DLD1 (cell line): Measurements from ENCODE around the gene MAN1A2.
"Not testable (repeated sequence)": the region's sequence is repeated elsewhere in the genome, so short reads cannot be mapped to it uniquely, and the experiment has no call there.

ENCODE experiments used
- in situ Hi-C: cut with HindIII; loops from 2 replicates; pipeline ENCODE4 v1.10.0; 2017; ENCODE audit warnings: low sequenced_read_pairs

MAN1A2 gene

GRCh38 chr1:117367046-117368025 lies at the start of gene MAN1A2:
Gene MAN1A2, plus strand, starts transcription at chr1:117367449. Its CDS starts 735 bp downstream, at chr1:117368184.
- in situ Hi-C loops = no loop called here

- in situ Hi-C loops = no loop called here
These were observed 49.2 kb upstream of the MAN1A2 start for GRCh38 chr1:117318011-117318410.

GRCh38 chr1:117318426-117318825 lies 48.8 kb upstream of the MAN1A2 start:
- in situ Hi-C loops = no loop called here

DNA sequence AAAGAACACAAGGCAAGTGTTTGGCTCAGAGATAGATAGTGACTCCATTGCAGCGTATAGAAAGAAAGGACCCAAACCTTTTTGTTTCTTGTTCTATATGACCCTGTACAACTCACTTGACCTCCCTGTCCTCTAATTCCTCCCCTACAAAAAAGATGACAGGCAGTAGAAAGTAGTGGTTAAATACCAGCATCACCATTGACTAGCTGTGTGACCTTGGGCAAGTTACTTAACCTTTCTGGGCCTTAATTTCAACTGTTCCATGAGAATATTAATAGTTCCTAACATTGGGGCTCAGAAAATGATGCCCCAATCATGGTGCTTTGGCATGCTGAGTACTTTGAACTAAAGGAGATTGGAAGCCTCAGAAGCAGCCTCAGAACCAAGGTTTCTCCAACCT lies 46.7 kb upstream of the MAN1A2 start:
- in situ Hi-C loops = no loop called here

- in situ Hi-C loops = no loop called here
These were observed 45.3 kb upstream of the MAN1A2 start for GRCh38 chr1:117321680-117322609.

DNA sequence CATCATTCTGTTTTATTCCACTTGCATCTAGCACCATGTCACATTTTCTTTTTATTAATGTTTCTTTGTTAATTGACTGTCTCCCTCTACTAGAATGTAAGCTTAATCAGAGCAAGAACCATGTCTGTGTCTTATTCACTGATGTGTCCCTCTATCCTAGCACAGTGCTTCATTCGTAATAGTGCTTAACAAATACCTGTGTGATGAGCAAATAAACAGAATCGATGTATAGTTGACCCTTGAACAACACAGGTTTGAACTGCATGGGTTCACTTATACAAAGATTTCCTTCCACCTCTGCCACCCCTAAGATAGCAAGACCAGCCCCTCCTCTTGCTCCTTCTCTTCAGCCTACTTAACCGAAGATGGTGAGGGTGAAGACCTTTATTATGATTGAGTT lies 42.9 kb upstream of the MAN1A2 start:
- in situ Hi-C loops = no loop called here

GRCh38 chr1:117326035-117326434 lies 41.2 kb upstream of the MAN1A2 start:
- in situ Hi-C loops = not testable (repeated sequence)

DNA sequence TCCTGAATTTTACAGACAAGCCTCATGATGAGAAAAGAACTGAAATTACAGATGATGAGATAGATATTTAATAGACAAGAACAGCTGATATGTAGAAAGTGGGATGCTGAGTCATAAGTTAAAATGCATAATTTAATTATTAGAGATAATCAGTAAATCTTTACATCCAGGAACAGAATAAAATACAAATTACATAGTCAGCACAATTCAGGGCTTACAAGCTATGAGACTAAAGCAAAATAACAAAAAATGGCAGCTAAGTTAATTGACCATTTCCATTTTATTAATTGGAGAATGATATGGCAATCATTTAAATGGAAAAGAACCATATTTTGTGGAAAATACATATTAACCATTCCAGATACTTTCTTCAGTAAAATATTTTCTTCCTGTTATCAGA lies 40.2 kb upstream of the MAN1A2 start:
- in situ Hi-C loops = no loop called here

GRCh38 chr1:117335376-117336086 lies 31.7 kb upstream of the MAN1A2 start:
- in situ Hi-C loops = no loop called here

DNA sequence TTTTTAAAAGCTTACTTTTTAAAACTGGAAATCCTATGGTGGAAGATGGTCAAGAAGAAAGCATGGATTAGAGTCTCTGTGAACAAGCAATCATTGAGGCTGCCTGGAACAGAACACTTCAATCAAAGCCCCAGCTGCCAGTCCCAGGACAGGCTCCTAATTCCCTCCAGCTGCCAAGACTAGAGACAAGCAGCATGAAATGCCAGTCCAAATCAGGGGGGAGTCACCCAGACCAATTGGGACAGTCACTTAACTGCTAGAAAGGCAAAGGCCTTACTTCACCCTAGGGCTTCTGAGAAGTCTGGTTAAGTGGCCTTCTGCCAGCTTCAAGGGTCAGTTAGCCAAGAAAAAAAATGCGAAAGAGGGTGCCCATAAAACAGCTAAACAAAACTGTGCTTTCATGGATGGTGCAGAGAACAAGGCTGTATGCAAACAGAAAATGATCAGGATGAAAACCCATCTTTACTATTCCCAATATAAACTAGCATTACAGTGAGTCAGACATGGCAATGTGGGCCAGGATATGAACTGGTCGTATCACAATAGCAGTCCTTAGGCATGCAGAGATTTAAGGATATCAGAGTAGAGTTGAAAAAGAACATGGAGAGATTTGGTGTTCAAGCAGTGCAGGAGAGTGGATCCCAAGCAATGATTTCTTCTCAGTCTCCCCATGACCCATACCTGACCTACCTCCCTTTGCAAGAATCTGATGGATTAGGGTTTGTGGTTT lies 31.0 kb upstream of the MAN1A2 start:
- in situ Hi-C loops = no loop called here

- in situ Hi-C loops = no loop called here
These were observed 27.2 kb upstream of the MAN1A2 start for GRCh38 chr1:117339866-117340700.

DNA sequence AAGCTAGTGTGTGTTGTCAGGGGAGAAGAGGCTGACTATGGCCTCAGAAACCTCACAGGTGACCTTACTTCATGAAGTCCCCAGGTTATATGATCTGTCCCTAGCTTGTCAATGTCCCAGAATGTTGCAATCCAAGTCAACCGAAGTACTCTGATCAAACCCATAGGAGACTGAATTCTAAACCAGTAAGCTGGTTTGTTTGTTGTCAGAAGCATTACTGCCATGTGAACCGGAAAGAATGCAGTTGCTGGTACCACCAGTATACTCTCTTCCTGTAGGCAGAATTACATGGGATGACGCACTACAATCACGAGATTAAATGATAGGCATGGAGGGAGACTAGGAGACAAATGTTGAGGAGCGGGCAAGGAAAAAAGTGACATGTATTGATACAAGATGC lies 26.1 kb upstream of the MAN1A2 start:
- in situ Hi-C loops = no loop called here

DNA sequence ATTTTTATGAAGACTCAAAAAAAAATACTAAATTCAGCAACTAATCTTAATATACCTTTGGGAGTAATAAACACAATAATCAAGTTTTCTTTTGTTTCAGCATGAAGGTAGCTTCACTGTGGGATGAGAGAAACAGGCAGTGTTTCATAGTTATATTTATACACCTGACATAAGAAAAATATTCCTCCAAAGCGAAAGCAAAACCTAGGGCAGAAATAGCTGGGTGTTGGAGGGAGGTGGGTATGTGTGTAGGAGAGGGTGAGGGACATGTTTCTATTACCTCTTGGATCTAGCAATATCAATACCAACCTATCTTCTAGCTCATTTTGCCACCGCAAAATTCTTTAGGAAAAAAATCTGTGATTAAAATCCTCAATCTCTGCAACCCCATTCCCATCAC lies 24.9 kb upstream of the MAN1A2 start:
- in situ Hi-C loops = no loop called here

DNA sequence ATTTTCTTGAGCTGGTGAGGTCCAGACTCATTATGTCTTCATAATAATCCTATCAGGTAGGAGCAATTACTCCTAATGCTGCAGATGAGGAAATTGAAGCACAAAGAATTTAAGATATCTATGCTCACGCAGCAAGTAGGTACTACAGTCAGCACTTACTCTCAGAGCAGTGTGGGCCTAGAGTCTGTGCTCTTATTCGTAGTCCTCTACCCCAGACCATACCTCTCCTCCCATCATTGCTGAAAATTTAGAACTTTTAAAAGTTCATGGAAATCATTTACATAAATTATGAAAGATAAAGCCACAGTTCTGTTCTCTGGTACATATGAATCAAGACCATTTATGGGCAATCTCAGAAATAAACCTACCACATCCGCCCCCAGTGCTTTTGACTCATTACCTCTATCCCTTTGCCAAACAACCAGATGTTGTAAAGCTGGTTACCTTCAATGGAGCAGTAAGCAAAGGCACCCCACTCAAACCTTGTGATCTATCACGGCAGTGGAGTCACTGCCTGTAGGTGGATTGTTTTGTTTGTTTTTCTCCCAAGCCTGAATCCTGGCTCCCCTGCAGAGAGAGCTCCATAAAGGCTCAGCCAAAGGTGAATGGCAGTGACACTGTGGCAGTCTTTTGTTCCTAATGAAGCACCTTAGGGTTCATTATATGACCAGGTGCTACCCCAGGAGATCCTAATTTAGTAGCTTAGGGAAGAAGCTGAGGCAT lies 20.9 kb upstream of the MAN1A2 start:
- in situ Hi-C loops = no loop called here

GRCh38 chr1:117347907-117348306 lies 19.3 kb upstream of the MAN1A2 start:
- in situ Hi-C loops = no loop called here

DNA sequence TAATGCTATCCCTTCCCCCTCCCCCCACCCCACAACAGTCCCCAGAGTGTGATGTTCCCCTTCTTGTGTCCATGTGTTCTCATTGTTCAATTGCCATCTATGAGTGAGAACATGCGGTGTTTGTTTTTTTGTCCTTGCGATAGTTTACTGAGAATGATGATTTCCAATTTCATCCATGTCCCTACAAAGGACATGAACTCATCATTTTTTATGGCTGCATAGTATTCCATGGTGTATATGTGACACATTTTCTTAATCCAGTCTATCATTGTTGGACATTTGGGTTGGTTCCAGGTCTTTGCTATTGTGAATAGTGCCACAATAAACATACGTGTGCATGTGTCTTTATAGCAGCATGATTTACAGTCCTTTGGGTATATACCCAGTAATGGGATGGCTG lies 14.6 kb upstream of the MAN1A2 start:
- in situ Hi-C loops = not testable (repeated sequence)

DNA sequence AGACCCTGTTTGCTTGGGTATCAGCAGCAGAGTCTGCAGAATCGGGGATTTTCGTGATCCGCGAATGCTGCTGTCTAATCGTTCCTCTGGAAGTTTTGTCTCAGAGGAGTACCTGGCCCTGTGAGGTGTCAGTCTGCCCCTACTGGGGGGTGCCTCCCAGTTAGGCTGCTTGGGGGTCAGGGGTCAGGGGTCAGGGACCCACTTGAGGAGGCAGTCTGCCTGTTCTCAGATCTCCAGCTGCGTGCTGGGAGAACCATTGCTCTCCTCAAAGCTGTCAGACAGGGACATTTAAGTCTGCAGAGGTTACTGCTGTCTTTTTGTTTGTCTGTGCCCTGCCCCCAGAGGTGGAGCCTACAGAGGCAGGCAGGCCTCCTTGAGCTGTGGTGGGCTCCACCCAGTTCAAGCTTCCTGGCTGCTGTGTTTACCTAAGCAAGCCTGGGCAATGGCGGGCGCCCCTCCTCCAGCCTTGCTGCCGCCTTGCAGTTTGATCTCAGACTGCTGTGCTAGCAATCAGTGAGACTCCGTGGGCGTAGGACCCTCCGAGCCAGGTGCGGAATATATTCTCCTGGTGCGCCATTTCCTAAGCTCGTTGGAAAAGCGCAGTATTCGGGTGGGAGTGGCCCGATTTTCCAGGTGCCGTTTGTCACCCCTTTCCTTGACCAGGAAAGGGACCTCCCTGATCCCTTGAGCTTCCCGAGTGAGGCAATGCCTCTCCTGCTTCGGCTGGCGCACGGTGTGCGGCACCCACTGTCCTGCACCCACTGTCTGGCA lies 9.2 kb upstream of the MAN1A2 start:
- in situ Hi-C loops = not testable (repeated sequence)

DNA sequence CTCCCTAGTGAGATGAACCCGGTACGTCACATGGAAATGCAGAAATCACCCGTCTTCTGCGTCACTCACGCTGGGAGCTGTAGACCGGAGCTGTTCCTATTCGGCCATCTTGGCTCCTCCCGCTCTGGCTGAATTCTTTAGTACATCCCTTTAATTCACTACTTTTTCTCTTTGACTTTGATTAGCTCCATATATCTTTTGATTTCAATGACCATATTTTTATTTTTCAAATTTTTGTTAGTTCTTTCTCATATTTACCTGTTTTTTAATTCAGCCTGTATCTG lies 8.7 kb upstream of the MAN1A2 start:
- in situ Hi-C loops = not testable (repeated sequence)
